Natural killer cell (primary cell): ENCODE measurements around the gene DYNC1LI2. TPM values are rescaled to one million over a fixed set of nuclear protein-coding genes. Genes with fewer than 3 reads are reported as not detected.
"Not testable (repeated sequence)": the region's sequence is repeated elsewhere in the genome, so short reads cannot be mapped to it uniquely, and the experiment has no call there.

Experiments used
- ATAC-seq, 3 donors: fragments of 150-1000 bp in 2 of 3; fragments of 200-7000 bp in 1 of 3; cut with Tn5 transposase; 1 replicate in 1 of 3; 2 replicates in 2 of 3; pipeline ENCODE4 v1.10.0; 2021; ENCODE audit warnings: mild to moderate bottlenecking in 2 of 3, moderate library complexity in 2 of 3
- DNase-seq, 2 donors: peaks; one replicate each; pipeline versions ENCODE4 v3.0.0 to v3.0.0-alpha.2; 2013 to 2021; ENCODE audit warnings: mixed read lengths in 1 of 2
- H3K27ac ChIP-seq: one replicate; pipeline ENCODE4 v1.5.1; 2013; ENCODE audit warnings: mild to moderate bottlenecking, low read length
- H3K27me3 ChIP-seq: one replicate; pipeline ENCODE4 v1.6.1; 2013; ENCODE audit warnings: low read length; ENCODE audit not compliant: control insufficient read depth, insufficient read depth
- H3K36me3 ChIP-seq: one replicate; pipeline ENCODE4 v1.6.1; 2013; ENCODE audit warnings: low read length; ENCODE audit not compliant: control insufficient read depth, insufficient read depth
- H3K4me1 ChIP-seq: one replicate; pipeline ENCODE4 v1.6.1; 2013; ENCODE audit warnings: low read length; ENCODE audit not compliant: control insufficient read depth, insufficient read depth
- H3K4me3 ChIP-seq: one replicate; pipeline ENCODE4 v1.5.1; 2013; ENCODE audit warnings: low read length
- H3K9me3 ChIP-seq: one replicate; pipeline ENCODE4 v1.6.1; 2013; ENCODE audit warnings: low read length; ENCODE audit not compliant: control insufficient read depth, insufficient read depth
- H3K27ac Mint-ChIP-seq, 2 donors: one replicate each; pipeline ENCODE4 v1.8.0; 2022; ENCODE audit warnings: mild to moderate bottlenecking in 2 of 2, mixed read lengths in 2 of 2, moderate library complexity in 1 of 2
- H3K27me3 Mint-ChIP-seq, 2 donors: one replicate each; pipeline ENCODE4 v1.8.0; 2022; ENCODE audit warnings: low read depth in 2 of 2, mixed read lengths in 2 of 2
- H3K36me3 Mint-ChIP-seq: one replicate; pipeline ENCODE4 v1.8.0; 2022; ENCODE audit warnings: mixed read lengths
- H3K4me1 Mint-ChIP-seq, 2 donors: one replicate each; pipeline ENCODE4 v1.8.0; 2022; ENCODE audit warnings: mixed read lengths in 2 of 2
- H3K4me3 Mint-ChIP-seq: one replicate; pipeline ENCODE4 v1.8.0; 2022; ENCODE audit warnings: mild to moderate bottlenecking, moderate library complexity, mixed read lengths
- H3K9me3 Mint-ChIP-seq, 2 donors: one replicate each; pipeline ENCODE4 v1.8.0; 2022; ENCODE audit warnings: mixed read lengths in 2 of 2
- WGBS: methylation state at CpG from one replicate; pipeline ENCODE4 v1.1.7; 2013; ENCODE audit warnings: missing lambda C conversion rate; ENCODE audit not compliant: insufficient coverage; 5-methylcytosine and 5-hydroxymethylcytosine counted together
- intact Hi-C: fragments of 100-400 bp; cut with micrococcal nuclease; formaldehyde crosslinking; loops from one replicate; pipeline ENCODE4 v1.14.2; 2022
- total RNA-seq, 4 donors: library from RNA; stranded (reverse); fragments of 120-200 nt in 1 of 4; gene quantifications; one replicate each; pipeline versions ENCODE4 v1.2.3 to v1.2.4, GENCODE V29; 2013 to 2022
- TF ChIP-seq, protein P1 (sequence below): fragments of 200-600 bp; IDR thresholded peaks from one replicate; pipeline ENCODE4 v1.8.0; 2022; ENCODE audit warnings: antibody characterized with exemption

The DYNC1LI2 gene
- total RNA-seq, 3 donors from 2014 or later (not counting 1 experiment from before 2014, with no cell fraction given), result 105 to 115 (median 110) TPM

GRCh38 chr16:66690106-66690847, 61.1 kb downstream of the DYNC1LI2 start:
- Mint-ChIP-seq H3K27ac (no peak overlapping the region), H3K4me1 (peaks cover 4 to 5% of the 10 kb centered on the region in 2 donors), H3K27me3 (peaks cover 18 to 23% of the 10 kb centered on the region in 2 donors), H3K4me3 (no peak overlapping the region), H3K36me3 (no peaks in the 10 kb centered on the region), H3K9me3 (no peaks in the 10 kb centered on the region)
- TF ChIP-seq, protein P1, sequence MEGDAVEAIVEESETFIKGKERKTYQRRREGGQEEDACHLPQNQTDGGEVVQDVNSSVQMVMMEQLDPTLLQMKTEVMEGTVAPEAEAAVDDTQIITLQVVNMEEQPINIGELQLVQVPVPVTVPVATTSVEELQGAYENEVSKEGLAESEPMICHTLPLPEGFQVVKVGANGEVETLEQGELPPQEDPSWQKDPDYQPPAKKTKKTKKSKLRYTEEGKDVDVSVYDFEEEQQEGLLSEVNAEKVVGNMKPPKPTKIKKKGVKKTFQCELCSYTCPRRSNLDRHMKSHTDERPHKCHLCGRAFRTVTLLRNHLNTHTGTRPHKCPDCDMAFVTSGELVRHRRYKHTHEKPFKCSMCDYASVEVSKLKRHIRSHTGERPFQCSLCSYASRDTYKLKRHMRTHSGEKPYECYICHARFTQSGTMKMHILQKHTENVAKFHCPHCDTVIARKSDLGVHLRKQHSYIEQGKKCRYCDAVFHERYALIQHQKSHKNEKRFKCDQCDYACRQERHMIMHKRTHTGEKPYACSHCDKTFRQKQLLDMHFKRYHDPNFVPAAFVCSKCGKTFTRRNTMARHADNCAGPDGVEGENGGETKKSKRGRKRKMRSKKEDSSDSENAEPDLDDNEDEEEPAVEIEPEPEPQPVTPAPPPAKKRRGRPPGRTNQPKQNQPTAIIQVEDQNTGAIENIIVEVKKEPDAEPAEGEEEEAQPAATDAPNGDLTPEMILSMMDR, result no peak
- WGBS, result 87% methylated on average over 7 of the region's 7 CpGs
- Histone ChIP-seq H3K27me3 (no peaks in the 10 kb centered on the region), H3K9me3 (no peaks in the 10 kb centered on the region), H3K4me1 (peaks cover 3% of the 10 kb centered on the region), H3K27ac (no peak overlapping the region), H3K36me3 (no peaks in the 10 kb centered on the region), H3K4me3 (no peak overlapping the region)
- no peak for DNase-seq
- intact Hi-C loops, result no loop called here
- no peak for ATAC-seq

GRCh38 chr16:66689282-66689681, 62.1 kb downstream of the DYNC1LI2 start:
- H3K9me3 Mint-ChIP-seq, result no peaks in the 10 kb centered on the region
- DNase-seq (no peak), ATAC-seq (no peak)
- H3K27me3 Mint-ChIP-seq, result peaks cover 11 to 15% of the 10 kb centered on the region in 2 donors
- no peaks in the 10 kb centered on the region for H3K4me1 ChIP-seq
- no peak overlapping the region for H3K4me3 Mint-ChIP-seq
- no peaks in the 10 kb centered on the region for H3K9me3 ChIP-seq
- no peaks in the 10 kb centered on the region for H3K36me3 Mint-ChIP-seq
- H3K27ac ChIP-seq, result no peak overlapping the region
- intact Hi-C loops, result no loop called here
- no peak overlapping the region for H3K27ac Mint-ChIP-seq
- H3K4me1 Mint-ChIP-seq, result no peaks in the 10 kb centered on the region
- WGBS, result 76% methylated on average over 6 of the region's 6 CpGs
- TF ChIP-seq, protein P1, result no peak
- no peaks in the 10 kb centered on the region for H3K36me3 ChIP-seq
- no peaks in the 10 kb centered on the region for H3K27me3 ChIP-seq
- H3K4me3 ChIP-seq, result no peak overlapping the region

DNA sequence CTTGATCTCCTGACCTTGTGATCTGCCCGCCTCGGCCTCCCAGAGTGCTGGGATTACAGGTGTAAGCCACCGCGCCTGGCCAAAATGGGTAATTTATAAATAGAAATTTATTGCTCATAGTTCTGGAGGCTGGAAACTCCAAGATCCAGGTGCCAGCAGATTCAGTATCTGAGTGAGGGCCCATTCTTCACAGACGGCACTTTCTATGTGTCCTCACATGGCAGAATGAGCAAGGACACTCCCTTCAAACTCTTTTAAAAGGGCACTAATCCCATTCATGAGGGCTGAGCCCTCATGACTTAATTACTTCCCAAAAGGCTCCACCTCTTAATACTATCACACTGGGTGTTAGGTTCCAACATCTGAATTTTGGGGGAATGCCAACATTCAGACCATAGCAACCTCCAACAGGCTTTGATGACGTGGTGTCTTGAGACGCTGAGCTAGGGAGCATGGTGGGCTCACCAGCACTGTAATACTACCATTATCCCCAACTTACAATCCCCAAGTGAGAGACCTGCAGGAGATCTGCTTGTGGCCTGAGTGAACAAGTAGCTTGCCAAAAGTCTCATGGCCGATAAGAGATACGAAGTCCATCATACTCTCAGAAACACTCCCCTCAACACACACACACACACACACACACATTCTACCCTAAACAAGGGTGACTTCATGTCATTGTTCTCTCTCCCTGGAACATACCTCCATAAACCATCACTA, 63.3 kb downstream of the DYNC1LI2 start:
- Histone ChIP-seq H3K27me3 (no peaks in the 10 kb centered on the region), H3K9me3 (no peaks in the 10 kb centered on the region), H3K36me3 (no peaks in the 10 kb centered on the region), H3K27ac (no peak overlapping the region), H3K4me1 (no peaks in the 10 kb centered on the region), H3K4me3 (no peak overlapping the region)
- DNase-seq (no peak), ATAC-seq (no peak)
- peaks cover 8 to 15% of the 10 kb centered on the region in 2 donors for H3K27me3 Mint-ChIP-seq
- H3K9me3 Mint-ChIP-seq, result no peaks in the 10 kb centered on the region
- no peak overlapping the region for H3K4me3 Mint-ChIP-seq
- 95% methylated on average over 9 of the region's 9 CpGs for WGBS
- TF ChIP-seq, protein P1, result no peak
- no peaks in the 10 kb centered on the region for H3K36me3 Mint-ChIP-seq
- no peaks in the 10 kb centered on the region for H3K4me1 Mint-ChIP-seq
- H3K27ac Mint-ChIP-seq, result no peak overlapping the region
- intact Hi-C loops, result no loop called here

- H3K4me1 Mint-ChIP-seq, H3K27me3 ChIP-seq, H3K27ac Mint-ChIP-seq, DNase-seq, H3K4me1 ChIP-seq, H3K4me3 ChIP-seq, H3K27ac ChIP-seq, H3K36me3 Mint-ChIP-seq, H3K4me3 Mint-ChIP-seq, intact Hi-C loops, H3K9me3 Mint-ChIP-seq, ATAC-seq, H3K27me3 Mint-ChIP-seq, H3K9me3 ChIP-seq, H3K36me3 ChIP-seq: not testable (repeated sequence)
- 92% methylated on average over 14 of the region's 14 CpGs for WGBS
Observed at GRCh38 chr16:66685501-66686115, 65.8 kb downstream of the DYNC1LI2 start.
